ENCODE results near the gene TIGD7. TPM values are rescaled to one million over a fixed set of nuclear protein-coding genes. Genes with fewer than 3 reads are reported as not detected.
A peak's percentile ranks its signal among the peaks of the same experiment; 100 is the strongest.

The TIGD7 gene
- total and polyA plus RNA-seq, 2 of the 13 experiments (the other 11 are each of a cell fraction or from before 2014, with no cell fraction given) = not detected

- peak; percentile 12 for DNase-seq (ENCODE audit: low spot score)
- in situ Hi-C loops (cut with HindIII; ENCODE audit: extremely low pct_ligation_motif_present, low pct_unique_long_range_greater_than_20kb) = no loop called here
- no peak overlapping the region for H3K9ac ChIP-seq (ENCODE audit: insufficient read depth, low read depth, low read length)
- ChIA-PET CTCF (ENCODE audit: low intra/inter-chr PET ratio, low total read pairs) (no interaction called here), POLR2A (no interaction called here)
- H4K20me1 ChIP-seq (ENCODE audit: insufficient read depth, low read length) = no peaks in the 10 kb centered on the region
- intact Hi-C loops (cut with micrococcal nuclease; ENCODE audit: unreplicated experiment) = no loop called here
- no peak overlapping the region for H3K27ac ChIP-seq (ENCODE audit: extremely low read length, insufficient read depth, low read length)
- H3K36me3 ChIP-seq (replicated peaks in 1 of 2; ENCODE audit: control insufficient read depth in 1 of 2, insufficient read depth in 2 of 2, low read length in 2 of 2) = no peaks in the 10 kb centered on the region
- FAIRE-seq = peak; percentile 26
- 34% methylated on average over 2 of the region's 2 CpGs for WGBS (ENCODE audit: low lambda C conversion rate)
- H2AFZ ChIP-seq (ENCODE audit: low read length) = no peak overlapping the region
- no peak for TF ChIP-seq GABPA (IDR thresholded peaks at IDR 0.05; ENCODE audit: low read depth, low read length)
- no peak for TF ChIP-seq GABPA (CRISPR knock-in tag; IDR thresholded peaks at IDR 0.05; ENCODE audit: low read depth)
- TF ChIP-seq SMC3 (IDR thresholded peaks at IDR 0.05; ENCODE audit: low read length) = no peak
- TF ChIP-seq USF2 (IDR thresholded peaks at IDR 0.05; ENCODE audit: low read depth, low read length) = no peak
- no peak for TF ChIP-seq USF2 (CRISPR knock-in tag; IDR thresholded peaks at IDR 0.05; ENCODE audit: borderline replicate concordance)
- no peak for TF ChIP-seq ZNF773 (CRISPR knock-in tag; IDR thresholded peaks at IDR 0.05; ENCODE audit: borderline replicate concordance)
- no peak for TF ChIP-seq GATA4 (IDR thresholded peaks at IDR 0.05; ENCODE audit: borderline replicate concordance, low read depth)
- no peak for TF ChIP-seq ZNF263 (CRISPR knock-in tag; IDR thresholded peaks at IDR 0.05)
- no peak for TF ChIP-seq NR0B2 (CRISPR knock-in tag; IDR thresholded peaks at IDR 0.05)
- no peak for TF ChIP-seq MXD4 (CRISPR knock-in tag; IDR thresholded peaks at IDR 0.05)
- no peak for TF ChIP-seq U2AF1 (optimal IDR thresholded peaks at IDR 0.05; ENCODE audit: low read depth, low read length)
- TF ChIP-seq MAFK (conservative IDR thresholded peaks at IDR 0.05 in 1 of 2, IDR thresholded peaks at IDR 0.05 in 1 of 2; ENCODE audit: low read length in 2 of 2) = peak; percentile 31 to 32; a peak in 1 of 4 replicates
- TF ChIP-seq NFE2L2 (IDR thresholded peaks at IDR 0.05; ENCODE audit: low read length) = peak; percentile 88
- H3K4me3 ChIP-seq (replicated peaks in 1 of 3; ENCODE audit: insufficient read depth in 1 of 3, low read depth in 2 of 3, low read length in 3 of 3) = no peak overlapping the region
- no peaks in the 10 kb centered on the region for H3K79me2 ChIP-seq (ENCODE audit: insufficient read depth, low read length)
- peaks cover 29% of the 10 kb centered on the region for H3K4me1 ChIP-seq (ENCODE audit: insufficient read depth, low read length)
- H3K9me3 ChIP-seq (ENCODE audit: low read length) = no peaks in the 10 kb centered on the region
- ATAC-seq = peak; percentile 38; the same call in 1 of the 3 replicates
- BruUV-seq (replicated peaks) = no TSS peak
- H3K4me2 ChIP-seq (ENCODE audit: low read depth, low read length) = peak overlapping the region; percentile 28; the same call in 1 of the 2 replicates
- H3K27me3 ChIP-seq (ENCODE audit: control insufficient read depth in 1 of 2, insufficient read depth in 2 of 2, low read length in 2 of 2) = no peaks in the 10 kb centered on the region
Measured at GRCh38 chr16:3321816-3322215, 16.6 kb upstream of the TIGD7 start.

Data from HepG2 (cell line).